ENCODE measurements around the gene TCF19. TPM values are rescaled to one million over a fixed set of nuclear protein-coding genes. Genes with fewer than 3 reads are reported as not detected.

TCF19 gene
- polyA plus RNA-seq, 2 of the 4 experiments (the other 2 are of a cell fraction) = 7.4 to 11.2 TPM

DNA sequence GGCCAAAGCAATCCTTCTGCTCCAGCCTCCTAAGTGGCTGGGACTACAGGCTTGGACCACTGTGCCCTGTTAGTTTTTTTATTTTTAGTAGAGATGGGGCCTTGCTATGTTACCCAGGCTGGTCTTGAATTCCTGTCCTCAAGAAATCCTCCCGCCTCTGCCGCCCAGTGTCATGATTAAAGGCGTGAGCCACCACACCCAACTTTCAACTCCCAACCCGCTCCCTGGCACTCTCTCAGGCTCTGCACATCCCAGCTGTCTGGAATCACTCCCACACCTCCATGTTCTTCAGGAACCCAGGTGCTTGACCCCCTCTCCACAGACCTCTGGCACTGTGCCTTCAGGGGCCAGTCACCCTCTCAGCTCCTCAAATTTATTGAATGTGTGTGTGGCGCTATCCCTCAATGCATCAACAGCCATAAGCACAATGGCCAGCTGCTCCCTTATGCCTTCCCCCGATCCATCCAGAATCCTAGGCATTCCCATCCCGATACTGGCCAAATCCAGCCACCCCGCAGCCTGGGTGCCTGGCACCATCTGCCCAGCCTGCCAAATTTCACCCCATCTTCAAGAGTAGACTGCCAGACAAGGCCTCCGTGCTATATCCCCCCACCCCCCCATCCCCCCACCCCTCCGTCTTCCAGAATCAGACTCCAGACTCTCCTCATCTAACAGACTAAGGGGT is 12.7 kb downstream of the TCF19 start:
- WGBS (ENCODE audit: missing lambda C conversion rate) = 87% methylated on average over 9 of the region's 10 CpGs
- Histone ChIP-seq H3K27ac (no peak overlapping the region), H3K9me3 (no peaks in the 10 kb centered on the region), H3K4me2 (no peak overlapping the region), H3K4me3 (no peak overlapping the region), H3K4me1 (peaks cover 8% of the 10 kb centered on the region; the same call in 2 of the 3 replicates)
- POLR2A ChIA-PET = no interaction called here
- CTCF ChIA-PET = no interaction called here
- ATAC-seq (no peak), DNase-seq (ENCODE audit: low read depth in 1 of 2, low spot score in 1 of 2) (no peak), FAIRE-seq (no peak)
- no peak for TF ChIP-seq HOXA7 (CRISPR knock-in tag; IDR thresholded peaks at IDR 0.05)

DNA sequence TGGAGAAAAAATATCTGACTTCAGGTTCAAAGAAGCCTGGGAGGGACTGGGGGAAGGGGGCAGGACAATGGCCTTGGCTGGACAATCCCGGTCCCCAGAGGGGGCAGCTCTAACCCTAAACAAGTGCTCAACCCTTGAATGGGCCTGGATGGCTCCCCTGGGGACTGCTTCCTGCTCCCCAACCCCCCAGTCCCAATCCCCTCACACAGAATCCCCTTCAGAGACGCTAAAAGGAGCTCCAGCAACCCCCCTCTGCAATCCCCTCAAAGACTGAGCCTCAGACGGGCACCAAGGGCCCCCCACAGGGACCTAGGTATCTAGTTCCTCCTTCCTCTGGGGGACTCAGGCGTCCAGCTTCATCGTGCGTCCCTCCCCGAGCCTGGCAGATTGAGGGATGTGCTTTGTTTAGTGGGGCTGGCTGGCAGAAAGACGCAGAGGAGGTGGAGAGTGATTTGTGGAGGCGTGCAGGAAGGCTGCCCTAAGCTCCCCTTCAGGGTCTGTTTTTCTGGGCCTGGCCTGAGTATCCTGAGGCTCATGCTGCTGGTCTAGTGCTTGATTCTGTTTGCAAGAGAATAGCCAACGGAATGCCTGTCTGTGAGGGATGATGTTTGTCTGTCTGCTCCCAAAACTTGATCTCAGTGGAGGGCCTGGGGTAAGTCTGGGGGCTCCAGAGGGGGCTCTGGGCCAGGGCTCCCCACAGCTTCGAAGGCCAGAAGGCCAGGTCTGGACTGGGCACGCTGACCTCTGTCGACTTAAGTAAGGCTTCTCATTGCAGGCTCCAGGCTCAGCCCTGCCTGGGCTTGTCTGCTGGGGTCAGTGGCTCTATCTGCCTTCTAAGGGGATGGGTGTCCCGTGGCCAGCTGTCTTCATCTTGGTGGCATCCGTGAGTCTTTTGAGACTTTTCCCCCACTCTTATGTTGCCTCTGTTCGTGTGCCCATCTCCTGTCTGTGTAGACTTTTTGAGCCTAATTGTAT is 13.8 kb downstream of the TCF19 start:
- Histone ChIP-seq H3K27ac (no peak overlapping the region), H3K9me3 (no peaks in the 10 kb centered on the region), H3K4me3 (no peak overlapping the region), H3K4me1 (peaks cover 8% of the 10 kb centered on the region; the same call in 2 of the 3 replicates), H3K4me2 (no peak overlapping the region)
- POLR2A ChIA-PET = no interaction called here
- DNase-seq (ENCODE audit: low read depth in 1 of 2, low spot score in 1 of 2) = no peak
- ATAC-seq = no peak
- FAIRE-seq = no peak
- TF ChIP-seq ZC3H11A (IDR thresholded peaks at IDR 0.05) (no peak), KDM5A (IDR thresholded peaks at IDR 0.05) (no peak), CBX8 (IDR thresholded peaks at IDR 0.05) (no peak), FOSB (CRISPR knock-in tag; IDR thresholded peaks at IDR 0.05) (no peak), KDM1A (IDR thresholded peaks at IDR 0.05; ENCODE audit: low read depth) (no peak), POLR2AphosphoS2 (conservative IDR thresholded peaks at IDR 0.05; ENCODE audit: low read length) (no peak), ESRRA (IDR thresholded peaks at IDR 0.05; ENCODE audit: borderline replicate concordance, low read length) (no peak), SREBF2 (IDR thresholded peaks at IDR 0.05) (no peak), RAD21 (conservative IDR thresholded peaks at IDR 0.05 in 1 of 2, IDR thresholded peaks at IDR 0.05 in 1 of 2) (no peak), MYC (IDR thresholded peaks at IDR 0.05; ENCODE audit: borderline replicate concordance, low read length) (no peak), HDAC2 (IDR thresholded peaks at IDR 0.05) (no peak), JUN (IDR thresholded peaks at IDR 0.05) (no peak), TFCP2L1 (CRISPR knock-in tag; IDR thresholded peaks at IDR 0.05) (no peak), HEYL (CRISPR knock-in tag; IDR thresholded peaks at IDR 0.05) (no peak)
- TF ChIP-seq, protein P1, sequence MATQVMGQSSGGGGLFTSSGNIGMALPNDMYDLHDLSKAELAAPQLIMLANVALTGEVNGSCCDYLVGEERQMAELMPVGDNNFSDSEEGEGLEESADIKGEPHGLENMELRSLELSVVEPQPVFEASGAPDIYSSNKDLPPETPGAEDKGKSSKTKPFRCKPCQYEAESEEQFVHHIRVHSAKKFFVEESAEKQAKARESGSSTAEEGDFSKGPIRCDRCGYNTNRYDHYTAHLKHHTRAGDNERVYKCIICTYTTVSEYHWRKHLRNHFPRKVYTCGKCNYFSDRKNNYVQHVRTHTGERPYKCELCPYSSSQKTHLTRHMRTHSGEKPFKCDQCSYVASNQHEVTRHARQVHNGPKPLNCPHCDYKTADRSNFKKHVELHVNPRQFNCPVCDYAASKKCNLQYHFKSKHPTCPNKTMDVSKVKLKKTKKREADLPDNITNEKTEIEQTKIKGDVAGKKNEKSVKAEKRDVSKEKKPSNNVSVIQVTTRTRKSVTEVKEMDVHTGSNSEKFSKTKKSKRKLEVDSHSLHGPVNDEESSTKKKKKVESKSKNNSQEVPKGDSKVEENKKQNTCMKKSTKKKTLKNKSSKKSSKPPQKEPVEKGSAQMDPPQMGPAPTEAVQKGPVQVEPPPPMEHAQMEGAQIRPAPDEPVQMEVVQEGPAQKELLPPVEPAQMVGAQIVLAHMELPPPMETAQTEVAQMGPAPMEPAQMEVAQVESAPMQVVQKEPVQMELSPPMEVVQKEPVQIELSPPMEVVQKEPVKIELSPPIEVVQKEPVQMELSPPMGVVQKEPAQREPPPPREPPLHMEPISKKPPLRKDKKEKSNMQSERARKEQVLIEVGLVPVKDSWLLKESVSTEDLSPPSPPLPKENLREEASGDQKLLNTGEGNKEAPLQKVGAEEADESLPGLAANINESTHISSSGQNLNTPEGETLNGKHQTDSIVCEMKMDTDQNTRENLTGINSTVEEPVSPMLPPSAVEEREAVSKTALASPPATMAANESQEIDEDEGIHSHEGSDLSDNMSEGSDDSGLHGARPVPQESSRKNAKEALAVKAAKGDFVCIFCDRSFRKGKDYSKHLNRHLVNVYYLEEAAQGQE (IDR thresholded peaks at IDR 0.05) = no peak
- TF ChIP-seq, protein P2, sequence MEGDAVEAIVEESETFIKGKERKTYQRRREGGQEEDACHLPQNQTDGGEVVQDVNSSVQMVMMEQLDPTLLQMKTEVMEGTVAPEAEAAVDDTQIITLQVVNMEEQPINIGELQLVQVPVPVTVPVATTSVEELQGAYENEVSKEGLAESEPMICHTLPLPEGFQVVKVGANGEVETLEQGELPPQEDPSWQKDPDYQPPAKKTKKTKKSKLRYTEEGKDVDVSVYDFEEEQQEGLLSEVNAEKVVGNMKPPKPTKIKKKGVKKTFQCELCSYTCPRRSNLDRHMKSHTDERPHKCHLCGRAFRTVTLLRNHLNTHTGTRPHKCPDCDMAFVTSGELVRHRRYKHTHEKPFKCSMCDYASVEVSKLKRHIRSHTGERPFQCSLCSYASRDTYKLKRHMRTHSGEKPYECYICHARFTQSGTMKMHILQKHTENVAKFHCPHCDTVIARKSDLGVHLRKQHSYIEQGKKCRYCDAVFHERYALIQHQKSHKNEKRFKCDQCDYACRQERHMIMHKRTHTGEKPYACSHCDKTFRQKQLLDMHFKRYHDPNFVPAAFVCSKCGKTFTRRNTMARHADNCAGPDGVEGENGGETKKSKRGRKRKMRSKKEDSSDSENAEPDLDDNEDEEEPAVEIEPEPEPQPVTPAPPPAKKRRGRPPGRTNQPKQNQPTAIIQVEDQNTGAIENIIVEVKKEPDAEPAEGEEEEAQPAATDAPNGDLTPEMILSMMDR (IDR thresholded peaks at IDR 0.05) = no peak
- TF ChIP-seq, protein P3, sequence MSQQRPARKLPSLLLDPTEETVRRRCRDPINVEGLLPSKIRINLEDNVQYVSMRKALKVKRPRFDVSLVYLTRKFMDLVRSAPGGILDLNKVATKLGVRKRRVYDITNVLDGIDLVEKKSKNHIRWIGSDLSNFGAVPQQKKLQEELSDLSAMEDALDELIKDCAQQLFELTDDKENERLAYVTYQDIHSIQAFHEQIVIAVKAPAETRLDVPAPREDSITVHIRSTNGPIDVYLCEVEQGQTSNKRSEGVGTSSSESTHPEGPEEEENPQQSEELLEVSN (IDR thresholded peaks at IDR 0.05; ENCODE audit: borderline replicate concordance, low read depth) = no peak
- TF ChIP-seq, protein P4, sequence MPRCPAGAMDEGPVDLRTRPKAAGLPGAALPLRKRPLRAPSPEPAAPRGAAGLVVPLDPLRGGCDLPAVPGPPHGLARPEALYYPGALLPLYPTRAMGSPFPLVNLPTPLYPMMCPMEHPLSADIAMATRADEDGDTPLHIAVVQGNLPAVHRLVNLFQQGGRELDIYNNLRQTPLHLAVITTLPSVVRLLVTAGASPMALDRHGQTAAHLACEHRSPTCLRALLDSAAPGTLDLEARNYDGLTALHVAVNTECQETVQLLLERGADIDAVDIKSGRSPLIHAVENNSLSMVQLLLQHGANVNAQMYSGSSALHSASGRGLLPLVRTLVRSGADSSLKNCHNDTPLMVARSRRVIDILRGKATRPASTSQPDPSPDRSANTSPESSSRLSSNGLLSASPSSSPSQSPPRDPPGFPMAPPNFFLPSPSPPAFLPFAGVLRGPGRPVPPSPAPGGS (IDR thresholded peaks at IDR 0.05) = no peak
- 83% methylated on average over 13 of the region's 16 CpGs for WGBS (ENCODE audit: missing lambda C conversion rate)
- CTCF ChIA-PET = interaction anchor here (0.7 to 0.9 kb wide), 2 partner anchors 20 to 194 kb away, joined by 3 read pairs; no protein-coding TSS in a partner anchor

Measured in A549 (cell line).